Nucleus accumbens (tissue), 56 donors: ENCODE results near the gene CDKN1B.
"Not testable (repeated sequence)": the region's sequence is repeated elsewhere in the genome, so short reads cannot be mapped to it uniquely, and the experiment has no call there.

ENCODE experiments used
- DNase-seq, 56 donors: peaks; one replicate each; lab custom pipeline; 2025; lab: John Stamatoyannopoulos, UW

The CDKN1B gene

GRCh38 chr12:12722435-12723148 lies 5.4 kb downstream of the CDKN1B start:
- no peak for DNase-seq

GRCh38 chr12:12723149-12723680 lies 6.0 kb downstream of the CDKN1B start:
- DNase-seq: no peak

- DNase-seq: peak in 22 of 56 donors; percentile 9 to 65 (median 32)
These were observed 6.7 kb downstream of the CDKN1B start for GRCh38 chr12:12723681-12724420.

- peak in 7 of 56 donors; percentile 35 to 71 (median 55) for DNase-seq
These were observed 7.4 kb downstream of the CDKN1B start for GRCh38 chr12:12724421-12725085.

GRCh38 chr12:12725086-12725955 lies 8.2 kb downstream of the CDKN1B start:
- peak in 55 of 56 donors; percentile 65 to 95 (median 88) for DNase-seq

GRCh38 chr12:12725956-12726554 lies 8.9 kb downstream of the CDKN1B start:
- no peak for DNase-seq

GRCh38 chr12:12726555-12727093 lies 9.5 kb downstream of the CDKN1B start:
- no peak for DNase-seq

- no peak for DNase-seq
These were observed 14.0 kb downstream of the CDKN1B start for GRCh38 chr12:12731178-12731577.

- DNase-seq: no peak
These were observed 14.6 kb downstream of the CDKN1B start for GRCh38 chr12:12731785-12732184.

GRCh38 chr12:12733118-12733517 lies 15.9 kb downstream of the CDKN1B start:
- no peak for DNase-seq

- no peak for DNase-seq
These were observed 16.9 kb downstream of the CDKN1B start for GRCh38 chr12:12734054-12734453.

GRCh38 chr12:12734561-12735071 lies 17.4 kb downstream of the CDKN1B start:
- no peak for DNase-seq

GRCh38 chr12:12735301-12735700 lies 18.1 kb downstream of the CDKN1B start:
- DNase-seq: no peak

- peak in 10 of 56 donors; percentile 2 to 34 (median 18) for DNase-seq
These were observed 19.9 kb downstream of the CDKN1B start for GRCh38 chr12:12736759-12737676.

- not testable (repeated sequence) for DNase-seq
These were observed 21.0 kb downstream of the CDKN1B start for GRCh38 chr12:12738152-12738551.

GRCh38 chr12:12741660-12742059 lies 24.5 kb downstream of the CDKN1B start:
- DNase-seq: no peak

- DNase-seq: no peak
These were observed 27.6 kb downstream of the CDKN1B start for GRCh38 chr12:12744546-12745305.
